ENCODE results near the gene EXOC4.

The EXOC4 gene

GRCh38 chr7:133693281-133693680 lies 440.4 kb downstream of the EXOC4 start:
- no peak for TF ChIP-seq CTCF (IDR thresholded peaks at IDR 0.05; ENCODE audit: low read depth, low read length, missing control alignments)
- H3K4me3 ChIP-seq (ENCODE audit: low read depth, low read length): no peak overlapping the region
- no peak for DNase-seq (ENCODE audit: low read depth)

- no peak overlapping the region for H3K4me3 ChIP-seq (ENCODE audit: low read depth, low read length)
- TF ChIP-seq CTCF (IDR thresholded peaks at IDR 0.05; ENCODE audit: low read depth, low read length, missing control alignments): no peak
- no peak for DNase-seq (ENCODE audit: low read depth)
Measured at GRCh38 chr7:133696056-133696455, 443.2 kb downstream of the EXOC4 start.

GRCh38 chr7:133697585-133697984 lies 444.7 kb downstream of the EXOC4 start:
- no peak for TF ChIP-seq CTCF (IDR thresholded peaks at IDR 0.05; ENCODE audit: low read depth, low read length, missing control alignments)
- no peak for DNase-seq (ENCODE audit: low read depth)
- no peak overlapping the region for H3K4me3 ChIP-seq (ENCODE audit: low read depth, low read length)

- no peak for DNase-seq (ENCODE audit: low read depth)
- no peak overlapping the region for H3K4me3 ChIP-seq (ENCODE audit: low read depth, low read length)
- no peak for TF ChIP-seq CTCF (IDR thresholded peaks at IDR 0.05; ENCODE audit: low read depth, low read length, missing control alignments)
Measured at GRCh38 chr7:133698127-133698526, 445.2 kb downstream of the EXOC4 start.

GRCh38 chr7:133699386-133699785 lies 446.5 kb downstream of the EXOC4 start:
- no peak overlapping the region for H3K4me3 ChIP-seq (ENCODE audit: low read depth, low read length)
- DNase-seq (ENCODE audit: low read depth): no peak
- no peak for TF ChIP-seq CTCF (IDR thresholded peaks at IDR 0.05; ENCODE audit: low read depth, low read length, missing control alignments)

- no peak for DNase-seq (ENCODE audit: low read depth)
- TF ChIP-seq CTCF (IDR thresholded peaks at IDR 0.05; ENCODE audit: low read depth, low read length, missing control alignments): no peak
- no peak overlapping the region for H3K4me3 ChIP-seq (ENCODE audit: low read depth, low read length)
Measured at GRCh38 chr7:133702078-133702477, 449.2 kb downstream of the EXOC4 start.

GRCh38 chr7:133702960-133703359 lies 450.1 kb downstream of the EXOC4 start:
- DNase-seq (ENCODE audit: low read depth): no peak
- no peak overlapping the region for H3K4me3 ChIP-seq (ENCODE audit: low read depth, low read length)
- TF ChIP-seq CTCF (IDR thresholded peaks at IDR 0.05; ENCODE audit: low read depth, low read length, missing control alignments): no peak

All from GM12864 (cell line).